GM18499 (cell line): ENCODE results near the gene TFF3.
"Not testable (repeated sequence)": the region's sequence is repeated elsewhere in the genome, so short reads cannot be mapped to it uniquely, and the experiment has no call there.

ENCODE experiments used
- ATAC-seq: cut with Tn5 transposase; IDR thresholded peaks from one replicate; pipeline ENCODE4 v1.9.1; 2021; ENCODE audit warnings: moderate number of reproducible peaks; ENCODE audit not compliant: insufficient read depth, unreplicated experiment

TFF3 gene

GRCh38 chr21:42292563-42293142 lies 22.6 kb downstream of the TFF3 start:
- not testable (repeated sequence) for ATAC-seq

GRCh38 chr21:42291751-42292562 lies 23.3 kb downstream of the TFF3 start:
- no peak for ATAC-seq

- ATAC-seq: no peak
Measured at GRCh38 chr21:42291003-42291750, 24.0 kb downstream of the TFF3 start.

- ATAC-seq: no peak
Measured at GRCh38 chr21:42290505-42290904, 24.7 kb downstream of the TFF3 start.

- ATAC-seq: no peak
Measured at GRCh38 chr21:42289926-42290325, 25.3 kb downstream of the TFF3 start.

GRCh38 chr21:42288962-42289361 lies 26.2 kb downstream of the TFF3 start:
- no peak for ATAC-seq

GRCh38 chr21:42287193-42288083 lies 27.8 kb downstream of the TFF3 start:
- no peak for ATAC-seq

GRCh38 chr21:42286416-42286815 lies 28.8 kb downstream of the TFF3 start:
- ATAC-seq: no peak

GRCh38 chr21:42285569-42286245 lies 29.5 kb downstream of the TFF3 start:
- no peak for ATAC-seq

- no peak for ATAC-seq
Measured at GRCh38 chr21:42282715-42283114, 32.5 kb downstream of the TFF3 start.

- ATAC-seq: no peak
Measured at GRCh38 chr21:42282021-42282420, 33.2 kb downstream of the TFF3 start.

GRCh38 chr21:42281181-42281680 lies 34.0 kb downstream of the TFF3 start:
- no peak for ATAC-seq

- ATAC-seq: no peak
Measured at GRCh38 chr21:42280356-42281180, 34.6 kb downstream of the TFF3 start.

GRCh38 chr21:42279888-42280287 lies 35.3 kb downstream of the TFF3 start:
- ATAC-seq: no peak

- ATAC-seq: no peak
Measured at GRCh38 chr21:42279341-42279871, 35.8 kb downstream of the TFF3 start.

- ATAC-seq: no peak
Measured at GRCh38 chr21:42278451-42279149, 36.6 kb downstream of the TFF3 start.

GRCh38 chr21:42277593-42277992 lies 37.6 kb downstream of the TFF3 start:
- no peak for ATAC-seq
